Measurements from ENCODE around the gene TP53I3.

Gene TP53I3

GRCh38 chr2:24085200-24085489 lies 511 bp upstream of the TP53I3 start:
- H3K9me2 ChIP-seq (replicated peaks; ENCODE audit: low read depth, low read length), result no peaks in the 10 kb centered on the region
- TF ChIP-seq EZH2phosphoT487 (IDR thresholded peaks at IDR 0.05; ENCODE audit: borderline replicate concordance) (no peak), CTCF (conservative IDR thresholded peaks at IDR 0.05; ENCODE audit: low read length) (no peak)
- H3K27me3 ChIP-seq (ENCODE audit: insufficient read depth, low read length, poor library complexity, severe bottlenecking), result no peaks in the 10 kb centered on the region
- H3K9ac ChIP-seq (ENCODE audit: low read depth, low read length, poor library complexity, severe bottlenecking), result peak overlapping the region; percentile 96
- peaks cover 17% of the 10 kb centered on the region for H3K4me1 ChIP-seq (ENCODE audit: insufficient read depth, low read length, poor library complexity, severe bottlenecking)
- peaks cover 12% of the 10 kb centered on the region; the same call in 1 of the 2 replicates for H3K79me2 ChIP-seq (ENCODE audit: insufficient read depth, low read length)
- peaks cover 4% of the 10 kb centered on the region; the same call in 1 of the 2 replicates for H3F3A ChIP-seq (ENCODE audit: low read depth)
- H3K36me3 ChIP-seq (ENCODE audit: insufficient read depth, low read length), result no peaks in the 10 kb centered on the region
- H3K9me3 ChIP-seq (ENCODE audit: insufficient read depth, low read depth, low read length), result no peaks in the 10 kb centered on the region
- peak overlapping the region; percentile 75 for H3K4me3 ChIP-seq (ENCODE audit: low read length, poor library complexity, severe bottlenecking)
- peak overlapping the region; percentile 93 for H3K4me2 ChIP-seq (ENCODE audit: low read depth, low read length, poor library complexity, severe bottlenecking)
- H4K20me1 ChIP-seq (ENCODE audit: insufficient read depth, low read length, poor library complexity, severe bottlenecking), result no peaks in the 10 kb centered on the region
- peak overlapping the region; percentile 86 for H2AFZ ChIP-seq (ENCODE audit: low read length)

DNA sequence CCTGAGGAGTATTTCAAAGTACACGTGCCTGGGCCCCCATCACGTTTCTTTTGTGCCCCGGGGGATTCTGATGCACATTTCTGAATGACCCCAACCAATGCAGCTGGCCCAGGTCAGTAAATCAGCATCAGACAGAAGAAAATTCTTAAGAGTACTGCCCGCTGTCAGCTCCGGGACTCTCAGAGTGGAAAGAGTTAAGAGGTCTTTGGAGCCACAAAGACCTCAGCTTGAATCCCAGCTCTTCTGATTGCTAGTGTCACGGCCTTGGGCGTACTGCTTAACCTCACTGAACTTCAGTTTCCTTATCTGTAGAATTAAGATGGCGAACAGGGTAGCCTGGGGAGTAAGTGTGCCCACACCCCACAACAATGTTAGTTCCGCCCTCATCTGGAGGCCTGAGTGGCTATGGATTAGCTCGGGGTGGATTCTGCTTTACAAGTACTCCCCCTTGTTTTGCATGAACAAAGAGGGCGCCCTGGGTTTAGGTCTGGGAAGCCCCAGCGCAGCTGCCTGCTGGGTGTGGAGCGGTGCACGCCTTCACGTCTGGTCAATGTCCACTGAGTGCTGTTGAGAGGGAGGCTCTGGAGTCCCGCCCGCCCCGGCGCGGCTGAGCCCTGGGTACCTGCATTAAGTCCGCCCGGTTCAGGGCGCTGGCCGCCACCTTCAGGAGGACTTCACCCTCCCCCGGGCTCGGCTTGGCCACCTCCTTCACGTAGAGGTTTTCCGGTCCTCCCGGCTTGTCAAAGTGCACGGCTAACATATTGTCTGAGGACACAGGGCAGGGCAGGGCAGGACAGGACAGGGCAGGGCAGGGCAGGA lies 858 bp downstream of the TP53I3 start:
- peaks cover 17% of the 10 kb centered on the region for H3K4me1 ChIP-seq (ENCODE audit: insufficient read depth, low read length, poor library complexity, severe bottlenecking)
- no peaks in the 10 kb centered on the region for H3K9me3 ChIP-seq (ENCODE audit: insufficient read depth, low read depth, low read length)
- H3K9me2 ChIP-seq (replicated peaks; ENCODE audit: low read depth, low read length), result no peaks in the 10 kb centered on the region
- H2AFZ ChIP-seq (ENCODE audit: low read length), result peak overlapping the region; percentile 86; the same call in 1 of the 2 replicates
- H3K4me3 ChIP-seq (ENCODE audit: low read length, poor library complexity, severe bottlenecking), result peak overlapping the region; percentile 75
- H3K79me2 ChIP-seq (ENCODE audit: insufficient read depth, low read length), result peaks cover 12% of the 10 kb centered on the region; the same call in 1 of the 2 replicates
- H3F3A ChIP-seq (ENCODE audit: low read depth), result peaks cover 4% of the 10 kb centered on the region; the same call in 1 of the 2 replicates
- H3K27me3 ChIP-seq (ENCODE audit: insufficient read depth, low read length, poor library complexity, severe bottlenecking), result no peaks in the 10 kb centered on the region
- H3K4me2 ChIP-seq (ENCODE audit: low read depth, low read length, poor library complexity, severe bottlenecking), result peak overlapping the region; percentile 93
- no peaks in the 10 kb centered on the region for H3K36me3 ChIP-seq (ENCODE audit: insufficient read depth, low read length)
- H3K9ac ChIP-seq (ENCODE audit: low read depth, low read length, poor library complexity, severe bottlenecking), result peak overlapping the region; percentile 96
- no peak for TF ChIP-seq EZH2phosphoT487 (IDR thresholded peaks at IDR 0.05; ENCODE audit: borderline replicate concordance)
- TF ChIP-seq CTCF (conservative IDR thresholded peaks at IDR 0.05; ENCODE audit: low read length), result no peak
- no peaks in the 10 kb centered on the region for H4K20me1 ChIP-seq (ENCODE audit: insufficient read depth, low read length, poor library complexity, severe bottlenecking)

GRCh38 chr2:24082787-24083566 lies 1.7 kb downstream of the TP53I3 start:
- no peak for TF ChIP-seq CTCF (conservative IDR thresholded peaks at IDR 0.05; ENCODE audit: low read length)
- no peak for TF ChIP-seq EZH2phosphoT487 (IDR thresholded peaks at IDR 0.05; ENCODE audit: borderline replicate concordance)
- Histone ChIP-seq H3K9me3 (ENCODE audit: insufficient read depth, low read depth, low read length) (no peaks in the 10 kb centered on the region), H3K9me2 (replicated peaks; ENCODE audit: low read depth, low read length) (no peaks in the 10 kb centered on the region), H3K79me2 (ENCODE audit: insufficient read depth, low read length) (peaks cover 12% of the 10 kb centered on the region; the same call in 1 of the 2 replicates), H4K20me1 (ENCODE audit: insufficient read depth, low read length, poor library complexity, severe bottlenecking) (no peaks in the 10 kb centered on the region), H3K4me2 (ENCODE audit: low read depth, low read length, poor library complexity, severe bottlenecking) (peak overlapping the region; percentile 93), H3F3A (ENCODE audit: low read depth) (peaks cover 4% of the 10 kb centered on the region; the same call in 1 of the 2 replicates), H3K4me3 (ENCODE audit: low read length, poor library complexity, severe bottlenecking) (peak overlapping the region; percentile 75), H3K4me1 (ENCODE audit: insufficient read depth, low read length, poor library complexity, severe bottlenecking) (peaks cover 18% of the 10 kb centered on the region), H3K27me3 (ENCODE audit: insufficient read depth, low read length, poor library complexity, severe bottlenecking) (no peaks in the 10 kb centered on the region), H3K36me3 (ENCODE audit: insufficient read depth, low read length) (no peaks in the 10 kb centered on the region), H2AFZ (ENCODE audit: low read length) (peak overlapping the region; percentile 86; the same call in 1 of the 2 replicates), H3K9ac (ENCODE audit: low read depth, low read length, poor library complexity, severe bottlenecking) (peak overlapping the region; percentile 96)

All from Loucy (cell line).